Measurements from ENCODE around the gene VTI1A. TPM values are rescaled to one million over a fixed set of nuclear protein-coding genes. Genes with fewer than 3 reads are reported as not detected.

VTI1A gene
- total RNA-seq, 1 donor from 2014 or later: 33.3 TPM

GRCh38 chr10:112581921-112582320, 134.9 kb downstream of the VTI1A start:
- H3K36me3 ChIP-seq (ENCODE audit: insufficient read depth, low read length): no peaks in the 10 kb centered on the region
- H3K27ac ChIP-seq (ENCODE audit: low read depth, low read length): no peak overlapping the region
- no peak overlapping the region for H2AFZ ChIP-seq (ENCODE audit: low read depth, low read length)
- no peak overlapping the region for H3K9ac ChIP-seq (ENCODE audit: low read length)
- H3K4me3 Mint-ChIP-seq (ENCODE audit: unreplicated experiment): no peak overlapping the region
- H3K9me3 Mint-ChIP-seq (ENCODE audit: unreplicated experiment): no peaks in the 10 kb centered on the region
- H3K36me3 Mint-ChIP-seq (ENCODE audit: low read depth, unreplicated experiment): peaks cover 6% of the 10 kb centered on the region
- H3K9me3 ChIP-seq (ENCODE audit: insufficient read depth, low read depth, low read length): no peaks in the 10 kb centered on the region
- FAIRE-seq (no peak), DNase-seq (ENCODE audit: low read depth) (no peak)
- H3K79me2 ChIP-seq (ENCODE audit: insufficient read depth, low read length): no peaks in the 10 kb centered on the region
- no peak overlapping the region for H3K27ac Mint-ChIP-seq (ENCODE audit: unreplicated experiment)
- H3K4me2 ChIP-seq (ENCODE audit: low read length): no peak overlapping the region
- no peaks in the 10 kb centered on the region for H3K27me3 ChIP-seq (ENCODE audit: insufficient read depth, low read length)
- H3K27me3 Mint-ChIP-seq (ENCODE audit: low read depth, unreplicated experiment): no peaks in the 10 kb centered on the region
- TF ChIP-seq, protein P1, sequence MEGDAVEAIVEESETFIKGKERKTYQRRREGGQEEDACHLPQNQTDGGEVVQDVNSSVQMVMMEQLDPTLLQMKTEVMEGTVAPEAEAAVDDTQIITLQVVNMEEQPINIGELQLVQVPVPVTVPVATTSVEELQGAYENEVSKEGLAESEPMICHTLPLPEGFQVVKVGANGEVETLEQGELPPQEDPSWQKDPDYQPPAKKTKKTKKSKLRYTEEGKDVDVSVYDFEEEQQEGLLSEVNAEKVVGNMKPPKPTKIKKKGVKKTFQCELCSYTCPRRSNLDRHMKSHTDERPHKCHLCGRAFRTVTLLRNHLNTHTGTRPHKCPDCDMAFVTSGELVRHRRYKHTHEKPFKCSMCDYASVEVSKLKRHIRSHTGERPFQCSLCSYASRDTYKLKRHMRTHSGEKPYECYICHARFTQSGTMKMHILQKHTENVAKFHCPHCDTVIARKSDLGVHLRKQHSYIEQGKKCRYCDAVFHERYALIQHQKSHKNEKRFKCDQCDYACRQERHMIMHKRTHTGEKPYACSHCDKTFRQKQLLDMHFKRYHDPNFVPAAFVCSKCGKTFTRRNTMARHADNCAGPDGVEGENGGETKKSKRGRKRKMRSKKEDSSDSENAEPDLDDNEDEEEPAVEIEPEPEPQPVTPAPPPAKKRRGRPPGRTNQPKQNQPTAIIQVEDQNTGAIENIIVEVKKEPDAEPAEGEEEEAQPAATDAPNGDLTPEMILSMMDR (IDR thresholded peaks at IDR 0.05; ENCODE audit: insufficient read depth, low read depth, low read length): no peak
- TF ChIP-seq EZH2 (IDR thresholded peaks at IDR 0.05; ENCODE audit: insufficient read depth, low read length): no peak
- peaks cover 37% of the 10 kb centered on the region for H3K4me1 Mint-ChIP-seq (ENCODE audit: low read depth, unreplicated experiment)
- no peaks in the 10 kb centered on the region for H4K20me1 ChIP-seq (ENCODE audit: insufficient read depth, low read length)
- peaks cover 10% of the 10 kb centered on the region for H3K4me1 ChIP-seq (ENCODE audit: insufficient read depth, low read length)
- no peak overlapping the region for H3K4me3 ChIP-seq (ENCODE audit: insufficient read depth, low read depth, low read length)

DNA sequence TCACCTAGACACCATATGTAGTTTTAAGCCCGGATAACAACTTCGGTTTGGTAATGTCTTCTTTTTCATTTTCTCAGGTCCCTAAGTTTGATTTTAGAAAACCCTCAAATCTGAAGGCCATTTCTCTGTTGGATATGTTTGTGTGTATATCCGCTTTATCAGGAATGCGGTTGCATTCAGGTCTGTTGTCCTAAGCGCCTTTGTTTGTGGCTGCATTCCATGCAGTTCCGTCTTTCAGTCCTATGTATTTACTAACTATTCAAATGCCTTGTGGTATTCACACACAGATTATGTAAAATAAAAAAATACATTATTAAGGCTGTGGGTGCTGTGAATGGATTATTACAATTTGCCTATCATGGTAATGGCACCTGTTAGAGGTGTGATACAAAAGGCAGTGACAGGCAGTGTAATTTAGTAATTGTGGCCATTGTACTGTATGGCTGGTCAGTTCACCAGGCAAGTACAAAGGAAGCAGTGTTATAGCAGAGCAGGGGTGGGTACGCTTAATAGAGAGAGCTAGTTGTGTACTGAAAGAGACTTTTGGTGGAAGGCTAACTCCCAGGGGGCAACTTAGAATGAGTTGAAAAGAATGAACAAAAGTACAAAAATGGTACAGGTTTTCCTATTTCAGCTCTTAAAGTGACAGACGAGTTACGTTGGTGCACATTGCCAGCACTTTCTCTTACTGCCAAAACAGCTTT, 136.4 kb downstream of the VTI1A start:
- Histone ChIP-seq H3K9me3 (ENCODE audit: insufficient read depth, low read depth, low read length) (no peaks in the 10 kb centered on the region), H4K20me1 (ENCODE audit: insufficient read depth, low read length) (no peaks in the 10 kb centered on the region), H3K36me3 (ENCODE audit: insufficient read depth, low read length) (no peaks in the 10 kb centered on the region), H3K4me1 (ENCODE audit: insufficient read depth, low read length) (peaks cover 19% of the 10 kb centered on the region), H3K27me3 (ENCODE audit: insufficient read depth, low read length) (no peaks in the 10 kb centered on the region), H3K27ac (ENCODE audit: low read depth, low read length) (no peak overlapping the region), H2AFZ (ENCODE audit: low read depth, low read length) (no peak overlapping the region), H3K9ac (ENCODE audit: low read length) (no peak overlapping the region), H3K79me2 (ENCODE audit: insufficient read depth, low read length) (no peaks in the 10 kb centered on the region), H3K4me3 (ENCODE audit: insufficient read depth, low read depth, low read length) (no peak overlapping the region), H3K4me2 (ENCODE audit: low read length) (no peak overlapping the region)
- TF ChIP-seq EZH2 (IDR thresholded peaks at IDR 0.05; ENCODE audit: insufficient read depth, low read length): no peak
- TF ChIP-seq, protein P1 (IDR thresholded peaks at IDR 0.05; ENCODE audit: insufficient read depth, low read depth, low read length): no peak
- DNase-seq (ENCODE audit: low read depth) (no peak), FAIRE-seq (no peak)
- Mint-ChIP-seq H3K9me3 (ENCODE audit: unreplicated experiment) (no peaks in the 10 kb centered on the region), H3K36me3 (ENCODE audit: low read depth, unreplicated experiment) (peaks cover 3% of the 10 kb centered on the region), H3K4me3 (ENCODE audit: unreplicated experiment) (no peak overlapping the region), H3K4me1 (ENCODE audit: low read depth, unreplicated experiment) (peaks cover 50% of the 10 kb centered on the region), H3K27me3 (ENCODE audit: low read depth, unreplicated experiment) (no peaks in the 10 kb centered on the region), H3K27ac (ENCODE audit: unreplicated experiment) (no peak overlapping the region)

DNA sequence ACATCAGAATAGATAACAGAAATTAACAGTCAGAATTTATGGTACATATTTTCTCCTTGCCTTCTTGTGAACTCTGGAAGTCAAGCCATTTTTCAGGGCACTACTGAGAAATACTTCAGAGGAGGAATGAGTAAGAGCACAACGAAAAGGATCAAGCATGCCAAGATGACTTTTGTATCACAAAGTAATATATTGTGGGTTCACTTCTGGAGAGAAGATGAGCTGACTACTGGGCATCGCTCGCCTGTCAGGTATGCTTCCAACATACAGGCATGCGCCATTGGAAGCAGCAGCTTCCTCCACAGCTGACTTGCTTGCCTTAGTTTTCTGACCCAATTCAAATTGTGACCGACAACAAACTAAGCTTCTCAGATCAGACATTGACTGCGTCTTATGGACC, 137.3 kb downstream of the VTI1A start:
- no peaks in the 10 kb centered on the region for H4K20me1 ChIP-seq (ENCODE audit: insufficient read depth, low read length)
- H3K79me2 ChIP-seq (ENCODE audit: insufficient read depth, low read length): no peaks in the 10 kb centered on the region
- H3K4me2 ChIP-seq (ENCODE audit: low read length): peak overlapping the region; percentile 17
- H3K4me1 ChIP-seq (ENCODE audit: insufficient read depth, low read length): peaks cover 19% of the 10 kb centered on the region
- H3K4me3 Mint-ChIP-seq (ENCODE audit: unreplicated experiment): no peak overlapping the region
- H3K27me3 Mint-ChIP-seq (ENCODE audit: low read depth, unreplicated experiment): no peaks in the 10 kb centered on the region
- no peaks in the 10 kb centered on the region for H3K9me3 ChIP-seq (ENCODE audit: insufficient read depth, low read depth, low read length)
- DNase-seq (ENCODE audit: low read depth): peak; percentile 33
- peak overlapping the region; percentile 44 for H3K27ac Mint-ChIP-seq (ENCODE audit: unreplicated experiment)
- peaks cover 3% of the 10 kb centered on the region for H3K36me3 Mint-ChIP-seq (ENCODE audit: low read depth, unreplicated experiment)
- peak overlapping the region; percentile 9 for H3K27ac ChIP-seq (ENCODE audit: low read depth, low read length)
- no peak overlapping the region for H2AFZ ChIP-seq (ENCODE audit: low read depth, low read length)
- H3K27me3 ChIP-seq (ENCODE audit: insufficient read depth, low read length): no peaks in the 10 kb centered on the region
- H3K9ac ChIP-seq (ENCODE audit: low read length): no peak overlapping the region
- H3K4me3 ChIP-seq (ENCODE audit: insufficient read depth, low read depth, low read length): no peak overlapping the region
- peaks cover 57% of the 10 kb centered on the region for H3K4me1 Mint-ChIP-seq (ENCODE audit: low read depth, unreplicated experiment)
- TF ChIP-seq, protein P1 (IDR thresholded peaks at IDR 0.05; ENCODE audit: insufficient read depth, low read depth, low read length): no peak
- no peak for TF ChIP-seq EZH2 (IDR thresholded peaks at IDR 0.05; ENCODE audit: insufficient read depth, low read length)
- no peaks in the 10 kb centered on the region for H3K9me3 Mint-ChIP-seq (ENCODE audit: unreplicated experiment)
- FAIRE-seq: no peak
- no peaks in the 10 kb centered on the region for H3K36me3 ChIP-seq (ENCODE audit: insufficient read depth, low read length)

Data from astrocyte (in vitro differentiated cells and primary cell).